ENCODE data around the gene SLFNL1. TPM values are rescaled to one million over a fixed set of nuclear protein-coding genes. Genes with fewer than 3 reads are reported as not detected.

The SLFNL1 gene
- total and polyA plus RNA-seq, 2 donors (not counting 1 experiment from before 2014, with no cell fraction given): 0.18 to 1.2 TPM

GRCh38 chr1:41009466-41009865 is 12.1 kb downstream of the SLFNL1 start:
- no peak overlapping the region for H3K4me3 Mint-ChIP-seq
- ATAC-seq (ENCODE audit: low read depth) (no peak), DNase-seq (no peak)
- 98% methylated on average over 8 of the region's 8 CpGs for WGBS (ENCODE audit: insufficient coverage)
- H3K27ac ChIP-seq (ENCODE audit: low read length in 2 of 2): no peak overlapping the region
- H3K79me2 ChIP-seq (ENCODE audit: control insufficient read depth, insufficient read depth, low read length): no peaks in the 10 kb centered on the region
- no peak overlapping the region for H3K4me2 ChIP-seq (replicated peaks; ENCODE audit: low read depth, low read length, poor library complexity, severe bottlenecking)
- no peak overlapping the region for H3K9ac ChIP-seq (ENCODE audit: low read length)
- no peaks in the 10 kb centered on the region for H3K27me3 Mint-ChIP-seq
- H3K27ac Mint-ChIP-seq: no peak overlapping the region
- peaks cover 0 to under 1% of the 10 kb centered on the region in 2 donors for H3K4me1 ChIP-seq (ENCODE audit: control insufficient read depth in 2 of 2, insufficient read depth in 2 of 2, low read length in 2 of 2)
- H4K20me1 ChIP-seq (ENCODE audit: control insufficient read depth, insufficient read depth, low read length, poor library complexity, severe bottlenecking): no peaks in the 10 kb centered on the region
- intact Hi-C loops (cut with micrococcal nuclease): no loop called here
- H3K9me3 ChIP-seq (ENCODE audit: control extremely low read depth in 1 of 3, control insufficient read depth in 2 of 3, insufficient read depth in 1 of 3, low read length in 2 of 3): no peaks in the 10 kb centered on the region
- CTCF ChIA-PET: no interaction called here
- peaks cover 4% of the 10 kb centered on the region for H3K4me1 Mint-ChIP-seq
- POLR2A ChIA-PET: no interaction called here
- TF ChIP-seq CTCF (IDR thresholded peaks at IDR 0.05): no peak
- TF ChIP-seq EZH2 (IDR thresholded peaks at IDR 0.05; ENCODE audit: borderline replicate concordance, insufficient read depth, low read depth, low read length, poor library complexity, severe bottlenecking): no peak
- no peaks in the 10 kb centered on the region for H3K27me3 ChIP-seq (replicated peaks in 1 of 4; ENCODE audit: control extremely low read depth in 1 of 4, control insufficient read depth in 3 of 4, insufficient read depth in 4 of 4, low read length in 3 of 4)
- H2AFZ ChIP-seq (ENCODE audit: insufficient read depth, low read depth, low read length, poor library complexity, severe bottlenecking): no peak overlapping the region
- no peaks in the 10 kb centered on the region for H3K9me3 Mint-ChIP-seq (ENCODE audit: insufficient read depth)
- H3K4me3 ChIP-seq (ENCODE audit: control extremely low read depth in 1 of 5, extremely low read depth in 1 of 5, insufficient read depth in 1 of 5, low read depth in 2 of 5, low read length in 4 of 5): no peak overlapping the region
- peaks cover 2 to 67% of the 10 kb centered on the region in 2 experiments for H3K36me3 ChIP-seq (replicated peaks in 1 of 2; ENCODE audit: control extremely low read depth in 1 of 2, control insufficient read depth in 1 of 2, extremely low read depth in 1 of 2, insufficient read depth in 2 of 2, low read length in 1 of 2)

- CTCF ChIA-PET: no interaction called here
- intact Hi-C loops (cut with micrococcal nuclease): no loop called here
- H3K9me3 Mint-ChIP-seq (ENCODE audit: insufficient read depth): no peaks in the 10 kb centered on the region
Observed at GRCh38 chr1:41006942-41007865, 14.3 kb downstream of the SLFNL1 start.

More at GRCh38 chr1:41006942-41007865, 14.3 kb downstream of the SLFNL1 start:
- Histone ChIP-seq H3K27me3 (replicated peaks in 1 of 4; ENCODE audit: control extremely low read depth in 1 of 4, control insufficient read depth in 3 of 4, insufficient read depth in 4 of 4, low read length in 3 of 4) (no peaks in the 10 kb centered on the region), H3K4me1 (ENCODE audit: control insufficient read depth in 2 of 2, insufficient read depth in 2 of 2, low read length in 2 of 2) (peaks cover 6 to 13% of the 10 kb centered on the region in 2 donors), H3K9me3 (ENCODE audit: control extremely low read depth in 1 of 3, control insufficient read depth in 2 of 3, insufficient read depth in 1 of 3, low read length in 2 of 3) (no peaks in the 10 kb centered on the region), H3K4me3 (ENCODE audit: control extremely low read depth in 1 of 5, extremely low read depth in 1 of 5, insufficient read depth in 1 of 5, low read depth in 2 of 5, low read length in 4 of 5) (no peak overlapping the region), H4K20me1 (ENCODE audit: control insufficient read depth, insufficient read depth, low read length, poor library complexity, severe bottlenecking) (no peaks in the 10 kb centered on the region), H3K36me3 (replicated peaks in 1 of 2; ENCODE audit: control extremely low read depth in 1 of 2, control insufficient read depth in 1 of 2, extremely low read depth in 1 of 2, insufficient read depth in 2 of 2, low read length in 1 of 2) (peaks cover 2 to 74% of the 10 kb centered on the region in 2 experiments), H3K4me2 (replicated peaks; ENCODE audit: low read depth, low read length, poor library complexity, severe bottlenecking) (no peak overlapping the region), H3K27ac (ENCODE audit: low read length in 2 of 2) (no peak overlapping the region), H2AFZ (ENCODE audit: insufficient read depth, low read depth, low read length, poor library complexity, severe bottlenecking) (no peak overlapping the region), H3K79me2 (ENCODE audit: control insufficient read depth, insufficient read depth, low read length) (no peaks in the 10 kb centered on the region), H3K9ac (ENCODE audit: low read length) (no peak overlapping the region)
- TF ChIP-seq CTCF (IDR thresholded peaks at IDR 0.05): no peak
- no peak for TF ChIP-seq EZH2 (IDR thresholded peaks at IDR 0.05; ENCODE audit: borderline replicate concordance, insufficient read depth, low read depth, low read length, poor library complexity, severe bottlenecking)
- ATAC-seq (ENCODE audit: low read depth) (no peak), DNase-seq (no peak)
- WGBS (ENCODE audit: insufficient coverage): 95% methylated on average over 14 of the region's 19 CpGs
- Mint-ChIP-seq H3K4me3 (no peak overlapping the region), H3K27me3 (no peaks in the 10 kb centered on the region), H3K27ac (no peak overlapping the region), H3K4me1 (peaks cover 14% of the 10 kb centered on the region)
- POLR2A ChIA-PET: no interaction called here

Measured in B cell (primary cell).